Ovary (tissue), 1 donor: ENCODE data around the gene NPIPB5.
"Not testable (repeated sequence)": the region's sequence is repeated elsewhere in the genome, so short reads cannot be mapped to it uniquely, and the experiment has no call there.

Experiments
- EP300 ChIP-seq: sonication (generic); formaldehyde crosslinking; IDR thresholded peaks from one replicate; pipeline ENCODE4 v1.6.1; 2017; ENCODE audit warnings: antibody characterized with exemption
- POLR2A ChIP-seq: fragments of 450-650 bp; IDR thresholded peaks from one replicate; pipeline ENCODE4 v1.6.1; 2017; ENCODE audit warnings: antibody characterized with exemption, mild to moderate bottlenecking, moderate library complexity

DNA sequence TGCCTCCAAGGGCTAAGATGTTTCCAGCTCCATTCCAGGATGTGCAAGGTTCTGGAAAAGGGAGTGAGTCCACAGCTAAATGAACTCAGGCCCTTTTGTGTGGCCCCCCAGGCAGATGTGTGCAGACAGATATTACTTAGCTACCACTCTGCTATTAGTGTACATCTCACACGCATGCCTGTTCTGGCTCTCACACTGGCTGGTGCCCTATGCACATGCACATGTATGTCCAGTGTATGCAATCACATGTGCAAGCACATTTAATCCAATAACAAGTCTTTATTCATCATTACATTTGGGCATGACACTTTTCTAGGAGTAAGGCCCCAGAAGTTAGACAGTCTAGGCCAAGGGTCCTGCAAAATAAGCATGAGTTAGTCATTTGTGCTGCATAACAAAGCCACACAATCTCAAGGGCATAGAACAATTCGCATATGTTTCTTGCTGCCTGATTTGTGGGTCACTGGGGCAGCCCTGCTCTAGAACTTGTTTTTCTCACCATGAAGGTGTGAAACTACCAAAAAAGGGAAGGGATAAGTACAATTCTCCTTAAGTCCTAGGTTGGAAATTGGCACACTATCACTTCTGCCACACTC lies 36.6 kb downstream of the NPIPB5 start:
- TF ChIP-seq POLR2A, EP300: not testable (repeated sequence)
